Stromal cell of bone marrow (primary cell): ENCODE data around the gene OGFOD1.
A peak's percentile ranks its signal among the peaks of the same experiment; 100 is the strongest.
"Not testable (repeated sequence)": the region's sequence is repeated elsewhere in the genome, so short reads cannot be mapped to it uniquely, and the experiment has no call there.

ENCODE experiments used
- DNase-seq: peaks from one replicate; pipeline ENCODE4 v3.0.0-alpha.2; 2012; ENCODE audit warnings: low read depth

Gene OGFOD1

GRCh38 chr16:56480776-56481467, 29.6 kb downstream of the OGFOD1 start:
- DNase-seq = no peak

GRCh38 chr16:56481468-56482122, 30.2 kb downstream of the OGFOD1 start:
- DNase-seq = no peak

- DNase-seq = no peak
Observed at GRCh38 chr16:56482683-56483236, 31.4 kb downstream of the OGFOD1 start.

GRCh38 chr16:56483394-56483793, 32.0 kb downstream of the OGFOD1 start:
- no peak for DNase-seq

GRCh38 chr16:56488035-56488434, 36.7 kb downstream of the OGFOD1 start:
- no peak for DNase-seq

- not testable (repeated sequence) for DNase-seq
Observed at GRCh38 chr16:56488868-56489267, 37.5 kb downstream of the OGFOD1 start.

GRCh38 chr16:56491657-56492261, 40.4 kb downstream of the OGFOD1 start:
- no peak for DNase-seq

GRCh38 chr16:56493126-56493525, 41.8 kb downstream of the OGFOD1 start:
- no peak for DNase-seq

GRCh38 chr16:56493815-56494214, 42.5 kb downstream of the OGFOD1 start:
- DNase-seq = no peak

GRCh38 chr16:56505181-56505580, 53.8 kb downstream of the OGFOD1 start:
- no peak for DNase-seq

- DNase-seq = peak; percentile 66
Observed at GRCh38 chr16:56506941-56507340, 55.6 kb downstream of the OGFOD1 start.

- DNase-seq = no peak
Observed at GRCh38 chr16:56510544-56510943, 59.2 kb downstream of the OGFOD1 start.

GRCh38 chr16:56512025-56512424, 60.7 kb downstream of the OGFOD1 start:
- no peak for DNase-seq

GRCh38 chr16:56513091-56513490, 61.7 kb downstream of the OGFOD1 start:
- no peak for DNase-seq

- DNase-seq = peak; percentile 45
Observed at GRCh38 chr16:56513972-56514371, 62.6 kb downstream of the OGFOD1 start.

- DNase-seq = no peak
Observed at GRCh38 chr16:56514845-56515244, 63.5 kb downstream of the OGFOD1 start.

- DNase-seq = no peak
Observed at GRCh38 chr16:56515665-56516064, 64.3 kb downstream of the OGFOD1 start.

- no peak for DNase-seq
Observed at GRCh38 chr16:56517206-56517605, 65.9 kb downstream of the OGFOD1 start.

- no peak for DNase-seq
Observed at GRCh38 chr16:56518425-56518824, 67.1 kb downstream of the OGFOD1 start.

GRCh38 chr16:56519459-56520250, 68.3 kb downstream of the OGFOD1 start, which contains the start of gene BBS2:
Gene BBS2, minus strand, starts transcription at chr16:56520024. Its CDS starts 162 bp downstream, at chr16:56519862.
- DNase-seq = peak; percentile 73

- DNase-seq = no peak
Observed at GRCh38 chr16:56520251-56520577, 68.9 kb downstream of the OGFOD1 start.

- no peak for DNase-seq
Observed at GRCh38 chr16:56525236-56525635, 73.9 kb downstream of the OGFOD1 start.
